HG03457 (cell line): ENCODE measurements around the gene PPIP5K2.
A peak's percentile ranks its signal among the peaks of the same experiment; 100 is the strongest.
"Not testable (repeated sequence)": the region's sequence is repeated elsewhere in the genome, so short reads cannot be mapped to it uniquely, and the experiment has no call there.

Experiments used
- ATAC-seq: cut with Tn5 transposase; IDR thresholded peaks from one replicate; pipeline ENCODE4 v1.9.1; 2021; ENCODE audit warnings: moderate number of reproducible peaks; ENCODE audit not compliant: unreplicated experiment

The PPIP5K2 gene

DNA sequence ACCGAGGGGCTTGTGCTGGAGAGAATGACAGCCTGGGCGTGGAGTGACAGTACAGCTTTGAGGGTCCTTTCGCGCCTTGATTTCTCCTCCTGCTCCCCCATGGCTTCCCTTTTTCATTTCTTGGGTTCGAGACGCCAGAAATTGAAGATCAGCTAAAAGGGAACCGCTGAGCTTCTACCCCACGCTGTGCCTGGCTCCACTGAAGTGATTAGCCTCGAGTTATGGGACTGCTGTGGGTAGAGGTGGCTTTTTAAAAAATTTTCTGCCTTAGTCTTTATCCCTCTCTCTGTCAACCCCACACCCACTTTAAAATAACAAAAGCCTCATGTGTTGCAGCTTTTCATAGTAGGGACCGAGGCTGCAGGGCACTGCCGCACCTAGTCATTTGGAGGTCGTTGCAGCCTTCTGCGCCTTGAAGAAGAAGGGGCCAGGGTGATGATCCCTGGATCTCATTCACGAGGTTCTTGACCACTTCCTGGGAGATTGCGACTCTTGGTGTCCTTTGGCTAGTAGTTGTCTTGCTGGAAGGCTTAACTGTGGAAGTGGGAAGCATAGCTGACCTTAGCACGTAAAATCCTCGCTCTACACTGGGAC lies 603 bp downstream of the PPIP5K2 start:
- ATAC-seq, result no peak

DNA sequence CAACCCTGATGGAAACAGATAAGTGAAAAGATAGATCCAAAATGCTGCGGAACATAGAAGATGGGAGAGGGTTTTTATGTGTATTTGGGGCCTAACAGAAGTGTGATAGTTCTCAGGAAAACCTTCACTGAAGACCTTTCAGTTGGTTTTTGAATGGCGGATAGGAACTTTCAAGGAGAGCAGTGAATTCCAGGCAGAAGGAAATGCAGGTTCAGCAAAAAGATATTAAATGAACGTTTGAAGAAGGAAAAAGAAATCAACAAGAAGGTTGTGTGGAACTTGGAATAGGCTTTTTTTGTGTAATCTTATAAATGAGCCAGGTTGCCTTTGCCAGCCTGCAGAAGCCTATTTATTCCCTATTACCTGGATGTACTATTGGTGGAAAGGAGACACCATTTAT lies 2.1 kb downstream of the PPIP5K2 start:
- no peak for ATAC-seq

DNA sequence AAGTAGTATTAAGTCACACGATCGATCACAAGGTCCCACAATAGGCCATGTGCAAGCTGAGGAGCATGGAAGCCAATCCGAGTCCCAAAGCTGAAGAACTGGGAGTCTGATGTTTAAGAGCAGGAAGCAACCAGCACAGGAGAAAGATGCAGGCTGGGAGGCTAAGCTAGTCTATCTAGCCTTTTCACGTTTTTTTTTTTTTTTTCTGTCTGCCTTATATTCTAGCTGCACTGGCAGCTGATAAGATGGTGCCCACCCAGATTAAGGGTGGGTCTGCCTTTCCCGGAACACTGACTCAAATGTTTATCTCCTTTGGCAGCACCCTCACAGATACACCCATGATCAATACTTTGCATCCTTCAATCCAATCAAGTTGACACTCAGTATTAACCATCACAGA lies 6.5 kb downstream of the PPIP5K2 start:
- ATAC-seq, result no peak

DNA sequence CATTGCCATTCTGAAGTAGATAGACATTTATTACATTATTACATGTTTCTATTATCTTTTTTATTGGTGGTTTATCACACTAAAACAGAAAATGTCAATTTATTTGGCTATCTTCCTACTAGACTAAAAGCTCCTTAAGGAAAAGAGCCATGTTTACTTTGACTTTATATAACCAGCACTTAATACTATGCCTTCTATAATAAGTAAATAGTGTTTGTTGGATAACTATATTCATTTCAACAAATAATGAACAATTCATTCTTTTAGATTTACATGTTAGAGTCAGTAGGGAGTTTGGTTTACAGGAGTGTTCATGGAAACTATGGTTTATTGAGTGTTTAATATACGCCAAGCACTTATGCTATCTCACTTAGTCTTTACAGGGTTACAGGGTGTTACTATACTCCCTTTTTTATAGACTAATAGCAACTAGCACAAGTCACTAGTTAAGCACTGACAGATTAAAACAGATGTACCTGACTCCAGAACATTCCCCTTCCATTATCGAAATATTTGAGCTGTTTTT lies 7.3 kb downstream of the PPIP5K2 start:
- no peak for ATAC-seq

DNA sequence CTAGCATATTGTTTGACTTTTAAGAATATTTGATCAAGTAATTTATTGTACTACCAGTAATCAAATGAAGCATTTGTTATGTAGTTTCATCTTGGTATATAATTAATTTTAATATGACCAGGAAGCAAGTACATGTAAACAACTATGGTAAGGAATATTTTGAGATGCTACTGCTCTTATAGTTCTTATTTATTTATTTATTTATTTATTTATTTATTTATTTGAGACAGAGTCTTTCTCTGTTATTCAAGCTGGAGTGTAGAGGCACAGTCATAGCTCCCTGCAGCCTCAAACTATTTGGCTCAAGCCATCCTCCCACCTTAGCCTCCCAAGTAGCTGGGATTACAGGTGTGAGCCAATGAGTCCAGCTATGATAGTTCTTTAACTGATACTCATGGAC lies 8.1 kb downstream of the PPIP5K2 start:
- no peak for ATAC-seq

DNA sequence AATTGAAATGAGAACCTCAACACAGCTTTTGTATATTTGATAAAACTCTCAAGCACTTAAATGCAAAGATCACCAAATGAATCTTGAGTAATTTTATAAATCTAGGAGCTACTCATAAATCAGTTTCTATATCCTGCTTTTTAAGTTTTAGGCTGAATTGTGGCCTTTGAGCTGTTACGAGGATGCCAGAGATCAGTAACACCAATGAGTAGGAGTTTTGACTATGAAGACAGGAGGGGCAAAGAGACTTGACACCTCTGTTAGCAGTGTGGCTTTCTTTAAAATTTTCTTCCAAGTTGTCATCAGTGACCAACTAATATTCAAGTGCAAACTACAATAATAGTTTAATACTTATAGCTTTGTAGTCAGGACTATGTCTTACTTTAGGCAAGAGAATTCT lies 12.6 kb downstream of the PPIP5K2 start:
- ATAC-seq, result no peak

DNA sequence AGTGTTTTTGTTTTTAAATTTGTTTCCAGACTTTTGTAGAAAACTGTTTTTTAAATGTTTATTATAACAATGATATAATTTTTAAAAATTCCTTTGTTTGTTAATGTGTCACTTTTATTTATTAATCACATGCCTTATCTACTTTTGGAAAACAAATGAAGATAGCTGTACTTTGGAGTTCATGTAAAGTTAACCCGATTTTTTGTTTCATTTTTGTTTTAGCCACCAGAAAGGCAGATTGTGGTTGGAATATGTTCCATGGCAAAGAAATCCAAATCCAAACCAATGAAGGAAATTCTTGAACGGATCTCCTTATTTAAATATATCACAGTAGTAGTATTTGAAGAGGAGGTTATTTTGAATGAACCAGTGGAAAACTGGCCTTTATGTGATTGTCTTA lies 13.1 kb downstream of the PPIP5K2 start:
- no peak for ATAC-seq

DNA sequence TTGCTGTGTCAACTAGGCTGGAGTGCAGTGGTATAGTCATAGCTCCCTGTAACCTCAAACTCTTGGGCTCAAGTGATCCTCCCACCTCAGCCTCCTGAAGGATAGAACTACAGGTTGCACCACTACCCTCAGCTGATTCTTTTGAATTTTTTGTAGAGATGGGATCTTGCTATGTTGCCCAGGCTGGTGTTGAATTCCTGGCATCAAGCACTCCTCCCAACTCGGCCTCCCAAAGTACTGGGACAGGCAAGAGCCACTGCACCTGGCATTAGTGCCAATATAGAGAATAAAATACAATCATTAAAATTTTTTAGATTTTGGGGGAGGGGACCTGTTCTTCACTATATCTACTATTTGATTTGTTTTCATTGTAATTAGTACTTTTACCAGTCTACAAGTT lies 15.4 kb downstream of the PPIP5K2 start:
- no peak for ATAC-seq

DNA sequence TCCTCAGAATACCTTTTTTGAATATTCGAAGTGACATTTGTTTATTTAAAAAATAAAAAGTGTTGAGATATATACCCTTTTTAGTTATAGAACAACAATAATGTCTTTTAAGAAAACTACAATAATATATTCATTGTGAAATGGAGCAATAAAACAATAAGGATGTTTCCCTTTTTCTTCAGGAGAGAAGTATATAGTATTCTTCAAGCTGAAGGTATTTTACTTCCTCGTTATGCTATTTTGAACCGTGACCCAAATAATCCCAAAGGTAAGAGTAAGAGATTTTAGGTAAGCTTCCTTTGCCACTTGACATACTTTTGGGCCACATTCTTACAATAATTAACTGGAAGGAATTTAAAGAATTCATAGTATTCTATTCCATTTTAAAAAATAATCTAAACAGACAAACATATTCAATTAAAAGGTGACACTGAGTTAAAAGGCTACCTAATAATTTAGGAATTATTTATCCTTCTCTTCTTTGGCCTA lies 18.1 kb downstream of the PPIP5K2 start:
- ATAC-seq, result no peak

DNA sequence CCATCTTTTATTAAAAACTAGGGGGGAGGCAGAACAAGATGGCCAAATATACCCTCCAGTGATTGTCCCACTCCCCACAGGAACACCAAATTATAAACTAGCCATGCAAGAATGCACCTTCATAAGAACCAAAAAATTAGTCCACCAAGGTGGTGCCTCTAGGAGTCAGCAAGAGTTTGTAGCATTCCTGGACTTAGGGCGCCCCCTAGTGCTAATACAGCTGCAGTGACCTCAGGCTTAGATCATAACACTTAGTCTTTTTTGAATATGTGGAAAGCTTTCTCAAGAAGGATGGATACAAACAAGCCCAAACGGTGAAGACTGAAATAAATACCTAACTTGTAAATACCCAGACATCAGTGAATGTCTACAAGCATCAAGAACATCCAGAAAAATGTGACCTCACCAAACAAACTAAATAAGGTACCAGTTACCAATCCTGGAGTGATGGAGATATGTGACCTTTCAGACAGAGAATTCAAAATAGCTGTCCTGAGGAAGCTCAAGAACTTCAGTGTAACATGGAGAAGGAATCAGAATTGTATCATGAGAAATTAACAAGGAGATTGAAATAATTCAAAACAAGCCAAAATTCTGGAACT lies 19.3 kb downstream of the PPIP5K2 start:
- peak; percentile 97 for ATAC-seq

DNA sequence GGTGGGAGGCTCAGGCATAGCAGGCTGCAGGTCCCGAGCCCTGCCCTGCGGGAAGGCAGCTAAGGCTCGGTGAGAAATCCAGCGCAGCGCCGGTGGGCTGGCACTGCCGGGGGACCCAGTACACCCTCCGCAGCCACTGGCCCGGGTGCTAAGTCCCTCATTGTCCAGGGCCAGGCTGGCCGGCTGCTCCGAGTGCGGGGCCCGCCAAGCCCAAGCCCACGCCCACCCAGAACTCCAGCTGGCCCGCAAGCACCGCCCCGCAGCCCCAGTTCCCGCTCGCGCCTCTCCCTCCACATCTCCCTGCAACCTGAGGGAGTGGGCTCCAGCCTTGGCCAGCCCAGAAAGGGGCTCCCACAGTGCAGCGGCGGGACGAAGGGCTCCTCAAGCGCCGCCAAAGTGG lies 22.0 kb downstream of the PPIP5K2 start:
- ATAC-seq, result not testable (repeated sequence)

DNA sequence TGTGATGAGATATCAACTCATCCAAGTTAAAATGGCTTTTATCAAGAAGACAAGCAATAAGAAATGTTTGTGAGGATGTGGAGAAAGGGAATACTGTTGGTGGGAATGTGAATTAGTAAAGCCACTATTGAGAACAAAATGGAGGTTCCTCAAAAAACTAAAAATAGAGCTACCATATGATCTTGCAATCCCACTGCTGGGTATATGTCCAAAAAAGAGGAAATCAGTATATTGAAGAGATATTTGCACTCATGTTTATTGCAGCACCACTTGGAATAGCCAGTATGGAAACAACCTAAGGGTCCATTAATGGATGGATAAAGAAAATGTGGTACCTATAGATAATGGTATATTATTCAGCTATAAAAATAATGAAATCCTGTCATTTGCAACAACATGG lies 25.1 kb downstream of the PPIP5K2 start:
- no peak for ATAC-seq

DNA sequence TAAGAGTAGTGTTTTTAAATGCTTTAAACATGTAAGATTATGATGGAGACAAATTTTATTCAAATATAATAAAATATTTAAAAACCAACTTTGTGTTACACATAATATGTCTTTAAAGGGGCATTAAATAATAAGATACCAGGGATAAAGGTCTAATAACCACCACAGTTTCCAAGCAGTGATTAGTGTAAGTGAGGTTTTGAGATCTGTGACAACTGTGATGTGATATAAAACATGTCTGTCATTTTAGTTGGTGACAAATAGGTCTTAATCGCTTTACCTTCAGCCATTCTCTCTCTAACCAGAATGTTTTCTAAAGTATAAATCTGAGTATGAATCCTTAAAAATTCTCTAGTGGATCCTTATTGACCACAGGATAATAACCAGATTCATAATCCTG lies 28.1 kb downstream of the PPIP5K2 start:
- no peak for ATAC-seq

DNA sequence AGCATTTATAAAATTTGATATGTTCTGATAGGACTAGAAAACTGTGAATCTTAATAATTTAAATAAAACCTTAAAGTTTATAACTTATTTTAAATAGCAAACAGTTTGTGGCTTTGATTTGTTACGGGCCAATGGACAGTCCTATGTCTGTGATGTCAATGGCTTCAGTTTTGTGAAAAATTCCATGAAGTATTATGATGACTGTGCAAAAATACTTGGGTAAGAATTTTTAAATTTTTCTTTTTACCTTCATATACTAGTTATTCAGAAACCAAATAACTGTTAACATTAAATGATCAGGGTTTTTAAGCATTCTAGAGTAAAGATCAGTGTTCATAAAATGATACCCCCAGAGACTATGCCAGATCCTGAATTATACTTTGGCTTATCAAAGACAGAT lies 31.1 kb downstream of the PPIP5K2 start:
- ATAC-seq, result no peak

DNA sequence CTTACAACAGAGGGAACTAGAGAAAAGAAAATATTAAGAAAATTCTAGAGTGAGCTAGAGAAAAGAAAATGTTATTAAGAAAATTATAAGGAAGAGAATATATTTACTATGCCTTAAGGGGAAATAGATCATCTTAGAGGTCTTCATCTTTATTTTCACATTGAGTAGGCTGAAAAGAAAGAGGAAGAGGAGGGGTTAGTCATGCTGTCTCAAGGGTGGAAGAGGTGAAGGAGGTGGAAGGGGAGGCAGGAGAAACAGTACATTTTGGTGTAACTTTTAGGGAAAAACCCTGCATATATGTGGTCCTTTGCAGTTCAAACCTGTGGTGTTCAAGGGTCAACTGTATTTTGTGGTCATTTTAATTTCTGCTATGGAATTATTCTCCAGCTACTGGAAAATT lies 46.6 kb downstream of the PPIP5K2 start:
- no peak for ATAC-seq

DNA sequence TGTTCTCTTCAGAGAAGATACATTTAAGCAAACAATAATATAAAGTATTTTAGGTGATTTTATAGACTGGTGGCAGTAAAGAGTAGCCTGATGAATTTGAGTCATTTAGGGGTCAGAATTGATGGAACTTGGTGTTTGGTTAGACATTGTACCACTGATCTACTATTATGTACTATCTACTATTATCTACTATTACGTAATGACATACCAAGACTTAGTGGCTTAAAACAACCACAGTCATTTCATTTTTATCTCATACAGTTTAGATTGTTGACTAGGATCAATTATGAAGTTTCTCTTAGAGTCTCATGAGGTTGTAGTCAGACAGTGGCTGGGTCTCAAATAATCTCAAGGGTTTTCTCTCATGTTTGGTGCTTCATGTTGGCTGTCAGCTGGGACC lies 54.0 kb downstream of the PPIP5K2 start:
- no peak for ATAC-seq

DNA sequence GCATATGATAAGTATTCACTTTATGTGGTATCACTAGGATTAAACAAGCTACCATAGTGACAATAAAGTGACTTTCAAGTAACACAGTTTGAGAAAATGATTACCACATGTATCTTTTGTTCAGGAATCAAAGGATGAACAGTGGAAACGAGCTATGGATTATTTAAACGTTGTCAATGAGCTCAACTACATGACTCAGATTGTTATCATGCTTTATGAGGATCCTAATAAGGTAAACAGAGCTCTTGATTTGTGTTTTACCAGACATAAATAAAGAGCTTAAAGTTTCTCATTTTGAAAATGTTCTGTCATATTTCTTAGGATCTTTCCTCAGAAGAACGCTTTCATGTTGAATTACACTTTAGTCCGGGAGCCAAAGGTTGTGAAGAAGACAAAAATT lies 57.4 kb downstream of the PPIP5K2 start:
- no peak for ATAC-seq

DNA sequence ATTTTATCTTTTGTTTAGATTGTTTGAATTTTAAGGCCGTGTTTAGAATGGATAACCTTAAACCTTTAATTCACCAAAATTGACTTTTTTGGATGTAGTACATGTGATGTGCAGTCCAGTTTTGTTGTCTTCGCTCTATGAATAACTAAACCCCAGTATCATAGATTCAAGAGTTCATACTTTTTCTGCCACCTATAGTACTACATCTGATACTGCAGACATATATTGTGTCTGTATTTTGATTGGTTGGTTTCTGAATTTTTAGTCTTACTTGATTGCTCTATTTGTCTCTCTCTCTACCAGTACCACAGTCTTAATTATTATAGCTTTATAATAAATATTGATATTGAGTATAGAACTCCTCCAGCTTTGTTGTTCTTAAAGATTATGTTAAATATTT lies 58.1 kb downstream of the PPIP5K2 start:
- ATAC-seq, result no peak

DNA sequence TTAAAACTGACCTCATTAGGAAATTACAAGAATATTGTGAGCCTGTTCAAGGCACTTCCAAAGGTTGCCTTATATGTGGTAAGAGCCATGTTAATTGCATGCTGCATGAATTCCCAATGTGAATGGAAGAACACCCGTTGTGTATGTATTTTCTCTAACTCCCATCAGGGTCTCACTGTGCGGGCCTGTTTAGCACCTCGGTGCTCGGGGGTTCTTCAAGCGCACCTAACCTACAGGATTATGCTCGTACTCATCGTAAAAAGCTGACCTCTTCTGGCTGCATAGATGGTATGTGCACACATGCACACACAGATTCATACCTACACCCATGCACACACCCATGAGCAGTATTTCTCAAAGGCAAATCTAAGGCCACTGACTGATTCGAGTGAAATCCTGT lies 66.1 kb downstream of the PPIP5K2 start:
- no peak for ATAC-seq

DNA sequence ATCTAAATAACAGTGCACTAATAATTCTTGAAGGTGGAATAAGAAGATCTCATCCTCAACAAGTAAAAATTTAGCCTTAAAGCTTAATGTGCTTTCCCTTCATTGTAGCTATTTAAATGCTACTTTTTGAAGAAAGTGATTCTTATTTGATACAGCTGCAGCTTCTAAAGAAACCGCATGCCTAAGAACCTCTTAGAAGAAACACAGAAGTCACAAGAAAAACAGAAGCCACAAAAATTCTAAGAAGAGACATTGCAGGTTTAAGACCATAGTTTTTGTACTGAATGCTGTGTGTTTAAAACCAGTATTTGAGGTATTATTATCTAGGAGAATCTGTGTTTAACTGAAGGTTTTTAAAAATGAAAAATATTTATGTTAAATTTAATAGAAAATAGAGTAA lies 68.3 kb downstream of the PPIP5K2 start:
- ATAC-seq, result no peak

DNA sequence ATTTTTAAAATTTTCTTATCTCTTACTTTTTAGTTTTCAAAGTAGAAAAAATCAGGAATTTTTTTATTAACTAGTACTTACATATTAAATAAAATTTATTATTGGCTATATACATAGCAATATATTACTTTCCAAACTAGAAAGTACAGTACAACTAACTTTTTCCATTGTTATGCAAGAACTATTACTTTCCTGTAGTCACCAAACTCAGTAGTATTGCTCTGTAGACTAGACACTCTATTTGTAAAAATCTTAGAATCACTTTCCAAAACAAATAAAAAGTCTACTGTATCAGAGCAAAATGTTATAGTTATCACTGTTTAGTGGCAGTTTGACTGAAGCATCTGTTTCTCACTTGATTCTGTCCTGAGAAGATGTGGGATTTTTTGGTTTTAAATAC lies 83.1 kb downstream of the PPIP5K2 start:
- no peak for ATAC-seq

DNA sequence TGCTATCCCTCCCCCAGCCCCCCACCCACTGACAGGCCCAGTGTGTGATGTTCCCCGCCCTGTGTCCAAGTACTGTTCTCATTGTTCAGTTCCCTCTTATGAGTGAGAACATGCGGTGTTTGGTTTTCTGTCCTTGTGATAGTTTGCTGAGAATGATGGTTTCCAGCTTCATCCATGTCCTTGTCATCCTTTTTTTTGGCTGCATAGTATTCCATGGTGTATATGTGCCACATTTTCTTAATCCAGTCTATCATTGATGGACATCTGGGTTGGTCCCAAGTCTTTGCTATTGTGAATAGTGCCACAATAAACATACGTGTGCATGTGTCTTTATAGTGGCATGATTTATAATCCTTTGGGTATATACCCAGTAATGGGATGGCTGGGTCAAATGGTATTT lies 84.9 kb downstream of the PPIP5K2 start:
- not testable (repeated sequence) for ATAC-seq
